Activated T-cell treated with anti-CD3 and anti-CD28 coated beads for 4 hours (primary cell): ENCODE results near the gene MRPS26.

Source experiments
- DNase-seq: peaks from one replicate; pipeline ENCODE4 v3.0.0-alpha.2; 2020

MRPS26 gene

DNA sequence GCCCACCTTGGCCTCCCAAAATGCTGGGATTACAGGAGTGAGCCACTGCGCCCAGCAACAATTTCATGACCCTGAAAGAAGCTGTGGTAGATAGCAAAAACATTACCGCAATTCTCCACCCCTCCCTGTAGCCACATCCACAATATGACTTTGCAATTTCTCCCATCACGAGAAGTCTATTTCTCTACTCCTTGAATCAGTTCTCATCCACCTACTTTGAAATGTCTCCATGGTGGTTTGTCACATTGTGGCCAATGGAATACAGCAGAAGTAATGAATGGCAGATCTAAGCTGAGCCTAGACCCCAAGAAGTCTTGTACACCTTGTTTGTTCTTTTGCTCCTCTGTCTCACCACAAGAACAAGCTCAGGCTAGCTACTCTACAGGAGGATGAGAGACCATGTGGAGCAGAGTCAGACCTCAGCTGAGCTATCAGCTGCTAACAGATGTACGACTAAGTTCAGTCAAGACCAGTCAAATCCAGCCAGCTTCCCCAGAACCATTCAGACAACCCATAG, 31.8 kb downstream of the MRPS26 start:
- no peak for DNase-seq

DNA sequence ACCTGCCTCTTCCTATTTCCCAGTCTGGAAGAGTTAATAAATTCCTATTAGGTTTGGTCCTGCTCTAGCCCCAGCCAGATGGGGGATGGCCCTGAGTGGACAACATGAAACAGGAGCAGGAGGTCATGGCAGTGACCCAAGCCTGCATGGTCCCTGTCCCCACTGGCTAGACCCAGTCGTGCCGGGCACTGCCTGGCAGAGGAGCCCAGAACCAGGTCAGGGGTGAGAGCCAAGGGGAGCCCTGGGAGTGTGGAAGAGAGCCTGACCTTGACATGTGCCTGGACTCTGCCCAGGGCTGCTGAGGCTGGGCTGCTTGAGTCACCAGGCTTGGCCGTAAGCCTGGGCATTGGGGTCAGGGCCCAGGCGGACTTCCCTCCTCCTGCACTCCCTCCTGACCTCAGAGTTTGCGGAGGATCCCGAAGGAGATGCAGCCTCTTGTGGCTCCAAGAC, 35.1 kb downstream of the MRPS26 start:
- DNase-seq = no peak

DNA sequence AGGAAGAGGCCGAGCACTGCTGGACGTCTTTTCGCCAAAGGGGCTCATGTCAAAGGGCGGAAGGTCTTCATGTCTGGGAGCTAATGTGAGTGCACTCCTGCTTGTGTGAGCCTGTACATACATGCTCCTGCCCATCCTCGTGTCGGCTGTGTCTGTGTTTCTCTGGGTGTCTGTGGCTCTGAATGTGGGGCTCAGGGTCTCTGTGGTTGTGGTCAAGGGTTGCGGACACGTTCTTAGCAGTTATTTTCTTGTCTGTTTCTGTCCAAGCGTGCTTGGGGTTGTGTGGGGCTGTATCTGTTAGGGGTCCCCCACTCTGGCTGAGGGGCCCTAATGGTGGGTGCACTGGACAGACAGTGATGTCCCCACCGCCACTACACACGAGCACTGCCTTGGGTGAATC, 35.8 kb downstream of the MRPS26 start:
- DNase-seq = no peak

DNA sequence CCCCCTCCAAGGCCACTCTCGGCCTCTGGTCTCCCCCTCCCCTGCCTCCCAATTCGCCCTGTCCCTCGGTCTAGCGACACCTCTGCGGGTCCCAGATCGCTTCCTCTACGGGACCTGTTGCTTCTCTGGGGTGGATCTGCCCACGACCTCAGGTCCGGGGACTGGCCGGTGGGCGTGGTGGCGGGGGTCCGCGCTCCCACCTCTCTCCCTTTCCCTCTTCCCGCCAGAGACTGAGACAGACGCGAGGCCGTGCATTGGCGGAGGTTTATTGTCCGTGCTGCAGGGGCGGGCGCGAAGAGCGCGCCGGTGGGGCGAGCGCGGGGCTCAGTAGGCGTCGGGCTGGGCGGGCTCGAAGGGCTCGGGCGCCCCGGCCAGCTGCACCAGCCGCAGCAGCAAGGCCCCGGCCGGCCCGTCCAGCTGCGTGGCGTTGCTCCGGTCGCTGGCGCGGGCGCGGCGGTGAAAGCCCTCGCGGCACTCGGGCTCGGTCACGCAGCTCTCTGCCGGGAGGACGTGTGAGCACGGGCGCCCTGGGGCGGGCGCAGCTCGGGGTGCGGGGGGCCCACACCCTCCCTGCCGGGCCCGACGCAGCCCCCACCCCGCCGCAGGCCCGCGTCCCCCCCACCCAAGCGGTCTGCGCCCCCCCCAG, 36.6 kb downstream of the MRPS26 start:
- no peak for DNase-seq

DNA sequence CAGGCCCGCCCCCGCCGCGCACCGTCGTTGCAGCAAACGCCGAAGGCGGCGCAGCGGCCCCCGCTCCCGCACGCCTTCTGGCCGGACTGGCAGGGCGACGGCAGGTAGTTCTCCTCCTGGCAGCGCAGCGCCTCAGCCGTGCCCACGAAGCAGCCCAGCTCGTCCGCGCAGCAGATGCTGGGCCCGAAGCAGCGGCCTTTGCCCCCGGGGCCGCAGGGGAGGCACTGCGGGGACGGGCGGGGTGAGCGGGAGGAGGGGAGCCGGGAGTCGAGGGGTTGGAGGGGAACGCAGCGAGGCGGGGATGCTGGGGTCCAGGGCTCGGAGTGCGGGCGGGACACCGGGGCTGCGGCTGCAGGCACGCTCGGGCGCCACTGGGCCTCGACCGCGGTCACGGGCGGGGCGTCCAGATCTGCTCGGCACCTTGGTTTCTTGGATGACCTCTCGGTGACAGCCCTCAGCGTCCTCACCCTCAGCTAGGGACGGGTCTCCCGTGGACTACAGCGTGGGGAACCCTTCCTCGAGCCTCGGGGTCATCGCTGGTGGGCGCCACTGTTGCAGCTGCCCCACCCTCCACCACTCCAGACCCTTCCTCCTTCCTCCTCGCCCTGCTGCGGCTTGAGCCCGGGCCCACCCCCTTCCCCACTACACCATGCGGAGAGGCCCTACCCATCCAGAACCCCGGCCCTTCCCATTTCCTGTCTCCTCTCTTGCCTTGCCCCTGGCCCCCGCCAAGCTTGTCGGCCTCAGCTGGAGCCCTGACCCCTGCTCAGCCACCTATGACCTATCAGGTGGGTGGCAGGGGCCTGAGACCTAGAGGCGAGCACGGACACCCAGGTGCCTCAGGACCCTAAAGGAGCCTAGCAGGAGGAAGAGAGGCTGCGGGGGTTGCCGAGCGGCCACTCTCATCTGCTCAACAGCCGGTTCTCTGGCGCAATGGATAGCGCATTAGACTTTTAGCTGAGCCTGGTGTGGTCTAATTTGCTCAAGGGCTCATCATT, 37.4 kb downstream of the MRPS26 start:
- no peak for DNase-seq

DNA sequence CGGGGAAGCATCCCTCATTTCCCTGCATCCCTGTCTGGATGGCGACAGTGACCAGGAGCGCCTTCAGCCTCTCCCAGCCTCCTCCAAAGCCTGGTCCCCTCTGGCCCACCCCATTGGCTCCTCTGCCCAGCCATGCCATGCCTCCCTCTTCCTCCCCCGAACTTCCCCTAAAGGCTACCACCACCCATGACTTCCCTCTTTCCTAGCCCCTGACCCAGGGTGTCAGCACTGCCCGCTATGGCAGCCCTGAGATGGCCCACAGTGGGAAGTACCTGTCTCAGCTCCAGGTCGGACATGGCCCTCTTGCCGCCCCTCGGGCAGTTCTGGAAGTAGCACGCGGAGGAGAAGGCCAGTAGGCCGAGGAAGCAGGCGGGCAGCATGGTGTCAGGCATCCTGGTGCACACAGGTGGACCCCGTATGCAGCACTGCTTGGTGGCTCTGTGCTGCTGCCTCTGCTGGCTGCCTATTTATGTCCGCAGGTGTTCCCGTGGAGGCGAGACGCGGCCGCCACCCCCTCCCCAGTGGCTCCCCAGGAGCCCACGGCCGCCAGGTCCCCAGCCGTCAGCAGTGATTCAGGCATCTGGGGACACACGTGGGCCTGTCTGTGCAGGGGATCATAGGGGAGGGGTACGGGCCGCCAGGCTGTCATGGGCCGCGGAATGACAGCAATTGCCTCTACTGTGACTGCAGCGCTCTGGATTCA, 38.6 kb downstream of the MRPS26 start, which contains the start of gene AVP:
Gene AVP (minus strand): TSS at position 442 of the 703 bp plus-strand sequence. CDS start 50 bp downstream, at position 392.
- DNase-seq = no peak

DNA sequence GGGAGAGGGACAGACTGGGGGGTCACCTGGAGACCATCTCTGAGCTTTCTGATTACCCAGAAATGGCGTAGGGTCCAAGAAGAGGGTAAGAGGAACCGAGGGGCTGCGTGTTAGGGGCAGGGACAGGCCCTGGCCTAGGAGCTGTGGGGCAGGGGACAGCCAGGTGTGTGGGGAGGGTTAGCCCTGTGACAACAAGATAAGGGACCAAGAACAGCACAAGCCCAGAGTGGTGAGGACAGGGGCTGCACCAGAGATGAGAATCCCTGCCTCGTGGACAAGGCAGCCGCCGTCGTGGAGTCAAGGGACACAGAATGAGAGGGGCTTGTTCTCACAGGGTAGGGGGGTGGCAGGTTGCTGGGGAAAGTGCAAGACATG, 39.1 kb downstream of the MRPS26 start:
- no peak for DNase-seq

DNA sequence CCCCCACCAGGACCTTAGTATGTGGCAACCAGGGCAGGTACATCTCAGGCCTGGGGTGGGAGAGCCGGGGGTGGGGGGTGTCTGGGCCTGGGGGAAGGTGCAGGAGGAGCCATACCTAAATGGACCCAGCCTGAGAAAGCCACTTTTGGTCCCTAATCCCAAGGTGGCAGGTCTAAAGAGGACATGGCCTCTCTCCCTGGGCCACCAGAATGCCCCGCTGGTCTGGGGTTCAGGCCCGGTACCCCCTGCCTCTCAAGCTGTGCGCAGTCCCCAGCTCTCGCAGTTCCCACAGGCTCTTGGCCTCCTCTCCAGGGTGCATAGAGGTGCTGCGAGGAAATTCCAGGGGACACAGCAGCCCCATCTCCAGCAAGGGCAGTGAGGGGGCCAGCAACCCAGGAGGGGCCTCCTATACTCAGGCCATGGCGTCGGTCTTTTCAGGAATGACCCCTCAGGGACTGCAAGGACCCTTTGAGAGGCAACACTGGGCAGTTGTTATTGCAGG, 39.8 kb downstream of the MRPS26 start:
- DNase-seq = no peak

DNA sequence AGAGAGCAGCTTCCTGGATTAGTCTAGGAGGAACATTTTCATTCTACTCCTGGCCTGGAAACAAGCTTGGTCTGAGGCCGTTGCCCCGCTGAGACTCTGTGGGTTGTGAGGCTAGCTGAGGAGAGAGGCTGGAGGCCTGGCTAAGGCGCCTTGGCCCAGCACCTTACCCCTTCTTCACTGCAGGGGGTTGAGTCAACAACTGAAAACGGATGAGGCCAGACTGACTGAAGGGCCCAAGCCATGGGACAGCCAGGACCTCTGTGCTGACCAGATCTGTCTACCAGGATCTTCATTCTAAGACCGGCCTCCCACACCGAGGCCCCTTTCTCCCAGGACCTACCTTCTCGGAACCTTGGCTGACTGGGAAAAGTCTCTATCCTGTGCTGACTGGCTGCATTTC, 42.2 kb downstream of the MRPS26 start:
- DNase-seq = no peak

DNA sequence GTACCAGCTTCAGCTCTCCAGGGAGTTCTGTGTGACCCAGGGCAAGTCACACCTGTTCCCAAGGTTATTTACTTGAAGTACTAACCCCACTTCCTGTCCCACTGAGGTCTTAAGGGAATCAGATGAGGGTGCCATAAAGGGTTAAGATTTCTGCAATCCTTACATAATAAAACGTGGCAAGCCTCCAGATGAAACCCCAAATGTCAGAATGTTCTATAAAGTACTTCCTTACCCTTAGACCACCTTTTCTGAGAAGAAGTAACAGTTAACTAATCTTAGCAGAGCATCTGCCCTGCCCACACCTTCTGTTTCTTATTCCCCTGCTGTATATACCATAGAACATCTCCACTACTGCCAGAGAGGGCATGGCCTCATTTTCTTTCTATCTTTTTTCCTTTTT, 44.7 kb downstream of the MRPS26 start:
- DNase-seq = no peak

DNA sequence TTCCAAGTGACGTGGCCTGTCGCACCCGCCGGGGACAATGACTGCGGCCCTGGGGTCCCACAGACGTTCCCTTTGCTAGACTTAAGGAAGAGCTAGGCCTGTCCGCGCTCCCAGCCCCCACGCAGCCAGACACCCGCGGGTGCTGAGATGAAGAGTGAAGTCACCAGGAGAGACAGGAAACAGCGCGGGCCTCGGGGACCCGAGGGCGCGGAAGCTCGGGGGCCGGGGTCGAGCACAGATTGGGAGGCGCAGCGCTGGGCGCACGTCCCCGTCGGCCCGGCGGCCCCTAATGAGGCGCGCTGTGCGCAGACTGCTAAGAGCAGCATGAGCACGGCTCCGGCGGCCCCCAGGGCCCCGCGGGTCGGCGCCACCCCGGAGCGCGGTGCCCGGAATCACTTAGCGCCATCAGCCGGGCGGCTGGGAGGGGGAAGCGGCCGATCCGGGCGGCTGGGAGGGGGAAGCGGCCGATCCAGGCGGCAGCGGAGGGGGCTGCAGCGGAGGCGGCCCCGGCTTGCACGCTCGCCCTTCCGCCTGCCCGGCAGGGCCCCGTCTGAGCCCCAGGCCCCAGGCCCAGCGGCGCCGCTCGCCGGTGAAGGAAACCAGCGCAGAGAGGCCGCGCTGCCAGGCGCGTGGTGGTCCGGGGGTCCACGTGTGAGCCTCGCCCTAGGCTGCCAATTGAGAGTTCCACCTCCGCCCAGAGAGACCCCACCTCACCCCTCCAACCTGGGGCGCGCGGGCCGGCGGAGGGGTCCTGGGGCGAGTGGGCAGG, 46.9 kb downstream of the MRPS26 start:
- peak; percentile 37 for DNase-seq

DNA sequence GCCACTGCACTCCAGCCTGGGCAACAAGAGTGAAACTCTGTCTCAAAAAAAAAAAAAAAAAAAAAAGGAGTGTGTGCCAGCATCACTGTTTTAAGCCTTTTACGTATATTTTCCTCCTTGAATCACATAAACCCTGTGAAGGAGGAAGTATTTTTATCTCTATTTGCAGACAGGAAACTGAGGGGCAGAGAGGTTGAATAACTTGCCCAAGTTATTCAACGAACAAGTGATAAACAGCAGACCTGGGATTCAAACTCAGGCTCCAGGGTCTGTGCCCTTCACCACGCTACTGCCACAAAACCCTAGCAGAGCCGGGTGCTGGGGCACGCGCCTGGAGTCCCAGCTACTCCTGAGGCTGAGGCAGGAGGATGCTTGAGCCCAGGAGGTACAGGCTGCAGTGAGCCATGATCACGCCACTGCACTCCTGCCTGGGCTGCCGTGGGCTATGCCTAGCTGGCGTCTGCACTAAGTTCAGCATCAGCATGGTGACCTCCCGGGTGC, 48.1 kb downstream of the MRPS26 start:
- DNase-seq = no peak

DNA sequence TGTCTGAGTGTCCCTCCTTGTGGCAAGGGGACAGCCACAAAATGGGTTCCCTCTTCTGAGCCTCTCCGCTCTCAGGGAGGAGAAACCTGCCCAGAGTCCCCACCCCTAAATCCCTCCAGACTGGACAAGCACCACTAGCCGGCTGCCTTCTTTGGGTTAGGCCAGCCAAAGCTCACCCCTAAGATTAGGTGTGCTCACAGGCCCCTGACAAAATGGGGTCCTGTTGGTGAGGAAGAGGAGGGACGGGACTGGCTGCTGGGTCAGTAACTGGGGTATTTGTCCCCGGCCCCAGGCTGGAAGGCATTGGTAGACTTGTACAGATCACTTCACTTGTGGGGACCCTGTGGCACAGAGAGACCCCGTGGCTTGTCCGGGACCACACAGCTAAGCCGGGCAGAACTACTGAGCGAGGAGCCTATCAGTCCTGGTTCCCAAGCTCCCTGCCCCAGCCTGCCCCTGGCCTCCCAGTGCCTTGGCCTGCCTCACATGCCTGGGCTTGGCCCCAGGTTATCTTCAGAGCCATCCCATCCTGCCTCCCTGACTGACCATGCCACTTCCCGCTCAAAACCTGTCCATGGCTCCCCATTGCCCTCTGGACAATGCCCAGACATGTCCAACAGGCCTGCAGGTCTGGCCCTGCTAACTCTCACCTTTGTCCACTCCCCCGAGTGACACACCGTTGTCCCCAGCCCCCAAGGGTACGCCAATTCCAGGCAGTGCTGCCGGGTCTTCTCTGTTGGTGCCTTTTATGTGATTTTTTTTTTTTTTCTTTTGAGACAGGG, 49.2 kb downstream of the MRPS26 start:
- DNase-seq = no peak
